K562 (cell line): ENCODE results near the gene PIK3C2B. TPM values are rescaled to one million over a fixed set of nuclear protein-coding genes. Genes with fewer than 3 reads are reported as not detected.

ENCODE experiments used
- AFF1 ChIP-seq, 2 experiments: fragments of 450-650 bp; IDR thresholded peaks; 2 replicates each; pipeline ENCODE4 v1.6.1; 2018; ENCODE audit warnings: mild to moderate bottlenecking in 2 of 2, low read depth in 1 of 2; ENCODE audit not compliant: partially characterized antibody in 2 of 2
- ARID1B ChIP-seq: fragments of 450-650 bp; IDR thresholded peaks from 2 replicates; pipeline ENCODE4 v1.6.1; 2016; ENCODE audit warnings: antibody characterized with exemption, mild to moderate bottlenecking, inconsistent platforms
- ARID3B ChIP-seq: fragments of 250-450 bp; sonication (Bioruptor Pico); IDR thresholded peaks from 2 replicates; pipeline ENCODE4 v1.4.0; 2020; ENCODE audit warnings: borderline replicate concordance
- ATF6 ChIP-seq: sonication (generic); formaldehyde crosslinking; IDR thresholded peaks from 2 replicates; pipeline ENCODE4 v1.4.0; 2020; ENCODE audit warnings: mild to moderate bottlenecking, missing genetic modification reagents
- BCLAF1 ChIP-seq, 2 experiments: fragments of 450-650 bp in 1 of 2; IDR thresholded peaks; 2 replicates each; pipeline ENCODE4 v1.6.1; 2011 to 2017; ENCODE audit warnings: low read depth in 2 of 2, antibody characterized with exemption in 1 of 2, borderline replicate concordance in 1 of 2, low read length in 1 of 2, mild to moderate bottlenecking in 1 of 2, mixed read lengths in 1 of 2; ENCODE audit not compliant: control insufficient read depth in 1 of 2
- CTBP1 ChIP-seq: fragments of 450-650 bp; IDR thresholded peaks from 2 replicates; pipeline ENCODE4 v1.6.1; 2016; ENCODE audit warnings: borderline replicate concordance
- MTA2 ChIP-seq: fragments of 450-650 bp; IDR thresholded peaks from 2 replicates; pipeline ENCODE4 v1.6.1; 2016; ENCODE audit warnings: low read depth
- POLR2G ChIP-seq: fragments of 200-400 bp; formaldehyde crosslinking; IDR thresholded peaks from 2 replicates; pipeline ENCODE4 v1.6.1; 2017; ENCODE audit warnings: low read depth, mild to moderate bottlenecking, antibody characterized with exemption, low read length, moderate library complexity
- RBM14 ChIP-seq: fragments of 200-400 bp; formaldehyde crosslinking; IDR thresholded peaks from 2 replicates; pipeline ENCODE4 v1.6.1; 2018; ENCODE audit warnings: low read depth, mild to moderate bottlenecking, low read length, moderate library complexity, borderline replicate concordance; ENCODE audit not compliant: insufficient read depth
- ZFP91 ChIP-seq: sonication (generic); formaldehyde crosslinking; IDR thresholded peaks from 2 replicates; pipeline ENCODE4 v1.8.0; 2022; ENCODE audit warnings: mild to moderate bottlenecking, missing genetic modification reagents
- ZNF174 ChIP-seq: fragments of 250-450 bp; sonication (Bioruptor Pico); IDR thresholded peaks from 2 replicates; pipeline ENCODE4 v1.4.0; 2020; ENCODE audit warnings: mild to moderate bottlenecking
- polyA plus RNA-seq, 8 experiments: library from polyadenylated mRNA; depleted of rRNA in 4 of 8; stranded (reverse) in 5 of 8; unstranded in 3 of 8; fragments of >200 nt; fragmentation: Nextera tagmentation in 2 of 8; fragmentation: Illumina TruSeq in 1 of 8; extraction: Ambion mirVana in 2 of 8; extraction: Trizol in 1 of 8; gene quantifications; 2 replicates each; pipeline versions ENCODE4 v1.2.1 to v1.2.3, GENCODE V29; 2011 to 2014; ENCODE audit warnings: inconsistent platforms in 1 of 8, missing spikeins in 1 of 8
- total RNA-seq, 7 experiments: library from RNA; depleted of rRNA in 6 of 7; stranded (reverse); fragments of >200 nt in 6 of 7; fragmentation: Illumina TruSeq in 2 of 7; extraction: Trizol in 2 of 7; gene quantifications; 2 replicates each; pipeline versions ENCODE4 v1.2.1 to v1.2.3, GENCODE V29; 2011 to 2021; ENCODE audit warnings: low replicate concordance in 1 of 7

PIK3C2B gene
- total and polyA plus RNA-seq, 9 of the 15 experiments (the other 6 are each of a cell fraction or from before 2014, with no cell fraction given), result 0.10 to 2.9 (median 0.72) TPM

- no peak; a peak in 1 of 4 replicates for TF ChIP-seq BCLAF1 (IDR thresholded peaks at IDR 0.05; ENCODE audit: borderline replicate concordance in 1 of 2, control insufficient read depth in 1 of 2, low read depth in 2 of 2, low read length in 1 of 2)
- TF ChIP-seq ZFP91, result 0 out of 2 replicates have a peak, but pooled peaks have one; percentile 53
- TF ChIP-seq ZNF174 (CRISPR knock-in tag), result no peak
- 0 out of 2 replicates have a peak, but pooled peaks have one; percentile 13 for TF ChIP-seq MTA2
- TF ChIP-seq CTBP1, result peak; percentile 73
- no peak for TF ChIP-seq ATF6
- TF ChIP-seq RBM14, result no peak
- TF ChIP-seq POLR2G, result peak; percentile 97
- peak; percentile 68 to 74 for TF ChIP-seq AFF1 (IDR thresholded peaks at IDR 0.05; ENCODE audit: low read depth in 1 of 2, partially characterized antibody in 2 of 2)
- TF ChIP-seq ARID3B, result no peak
- TF ChIP-seq ARID1B, result peak; percentile 79
These were observed 21.7 kb upstream of the PIK3C2B start, which contains the start of gene MDM4 (continued) for GRCh38 chr1:204516180-204516879.
